NT2/D1 (cell line): Measurements from ENCODE around the gene GLS.
"Not testable (repeated sequence)": the region's sequence is repeated elsewhere in the genome, so short reads cannot be mapped to it uniquely, and the experiment has no call there.

Experiments used
- DNase-seq: peaks from one replicate; pipeline ENCODE4 v3.0.0-alpha.2; 2011; ENCODE audit warnings: low read depth, low spot score
- H3K27me3 ChIP-seq: 2 replicates; pipeline ENCODE4 v1.6.0; 2011; ENCODE audit warnings: mild to moderate bottlenecking; ENCODE audit not compliant: insufficient read length, insufficient read depth
- H3K36me3 ChIP-seq: 2 replicates; pipeline ENCODE4 v1.6.1; 2011; ENCODE audit warnings: mild to moderate bottlenecking, low read length, mixed read lengths; ENCODE audit not compliant: insufficient read depth, insufficient read length
- H3K4me1 ChIP-seq: 2 replicates; pipeline ENCODE4 v1.5.1; 2011; ENCODE audit not compliant: insufficient read depth, insufficient read length
- H3K4me3 ChIP-seq: 2 replicates; pipeline ENCODE4 v1.5.1; 2011; ENCODE audit warnings: low read depth; ENCODE audit not compliant: insufficient read length
- H3K9ac ChIP-seq: 2 replicates; pipeline ENCODE4 v1.6.0; 2011; ENCODE audit warnings: low read depth; ENCODE audit not compliant: insufficient read length
- H3K9me3 ChIP-seq: 2 replicates; pipeline ENCODE4 v1.5.1; 2011; ENCODE audit warnings: mild to moderate bottlenecking, low read length; ENCODE audit not compliant: insufficient read depth
- SUZ12 ChIP-seq: IDR thresholded peaks from 2 replicates; pipeline ENCODE4 v1.6.1; 2011; ENCODE audit not compliant: insufficient read length, insufficient read depth; ENCODE audit errors: extremely low read depth
- YY1 ChIP-seq: IDR thresholded peaks from 2 replicates; pipeline ENCODE4 v1.6.1; 2011; ENCODE audit not compliant: insufficient read length, insufficient read depth
- ZNF274 ChIP-seq: IDR thresholded peaks from 2 replicates; pipeline ENCODE4 v1.6.1; 2011; ENCODE audit warnings: mild to moderate bottlenecking, low read depth, low read length

GLS gene

DNA sequence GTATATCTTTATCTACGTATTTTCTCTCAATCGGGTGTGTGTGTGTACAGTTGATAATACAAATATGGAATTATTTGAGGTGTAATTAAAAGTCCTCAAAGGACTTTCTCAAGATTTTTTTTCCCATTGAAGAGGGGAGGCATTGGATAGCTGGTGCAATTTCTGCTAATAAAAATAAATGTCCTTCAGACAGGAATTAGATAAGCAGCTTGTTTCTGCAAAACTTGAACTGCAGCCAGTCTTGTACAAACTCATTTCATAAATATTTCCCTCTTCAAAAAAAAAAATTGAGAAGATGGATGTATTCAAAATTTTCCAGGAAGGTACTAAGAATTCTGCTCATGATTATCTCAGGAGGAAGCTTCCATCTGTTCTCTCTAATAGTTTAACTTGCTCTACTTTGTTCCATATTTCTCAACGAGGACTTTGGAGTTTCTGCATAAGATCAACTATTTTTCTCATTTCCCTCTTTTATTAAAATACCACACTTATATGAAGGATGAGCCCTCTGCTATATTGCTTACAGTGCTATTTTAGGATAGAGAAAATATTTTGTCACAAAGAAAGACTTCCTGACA, 33.0 kb upstream of the GLS start:
- DNase-seq, result no peak
- Histone ChIP-seq H3K36me3 (no peaks in the 10 kb centered on the region), H3K9me3 (no peaks in the 10 kb centered on the region), H3K4me1 (no peaks in the 10 kb centered on the region), H3K27me3 (no peaks in the 10 kb centered on the region), H3K4me3 (no peak overlapping the region), H3K9ac (no peak overlapping the region)
- TF ChIP-seq YY1, result no peak
- TF ChIP-seq ZNF274, result no peak
- TF ChIP-seq SUZ12, result no peak

DNA sequence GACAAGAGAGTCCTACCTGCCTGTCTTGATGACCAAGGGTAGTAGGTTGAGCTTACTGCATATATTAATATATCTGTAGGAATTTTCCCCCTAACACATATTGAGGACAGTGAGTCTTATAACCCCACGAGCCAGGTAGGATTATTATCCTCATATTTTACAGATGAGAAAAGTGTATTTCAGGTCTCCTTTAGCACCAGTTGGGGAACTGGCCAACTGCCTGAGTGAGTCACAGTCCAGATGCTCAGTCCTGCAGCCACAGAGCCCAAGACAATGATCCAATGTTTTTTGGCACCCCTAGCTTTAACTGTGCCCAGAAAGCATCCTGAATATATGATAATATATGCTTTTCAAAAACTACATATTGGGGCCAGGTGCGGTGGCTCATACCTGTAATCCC, 30.8 kb upstream of the GLS start:
- Histone ChIP-seq H3K36me3 (no peaks in the 10 kb centered on the region), H3K4me3 (no peak overlapping the region), H3K9me3 (no peaks in the 10 kb centered on the region), H3K9ac (no peak overlapping the region), H3K27me3 (no peaks in the 10 kb centered on the region), H3K4me1 (no peaks in the 10 kb centered on the region)
- TF ChIP-seq SUZ12, result no peak
- no peak for TF ChIP-seq YY1
- no peak for TF ChIP-seq ZNF274
- DNase-seq, result no peak

DNA sequence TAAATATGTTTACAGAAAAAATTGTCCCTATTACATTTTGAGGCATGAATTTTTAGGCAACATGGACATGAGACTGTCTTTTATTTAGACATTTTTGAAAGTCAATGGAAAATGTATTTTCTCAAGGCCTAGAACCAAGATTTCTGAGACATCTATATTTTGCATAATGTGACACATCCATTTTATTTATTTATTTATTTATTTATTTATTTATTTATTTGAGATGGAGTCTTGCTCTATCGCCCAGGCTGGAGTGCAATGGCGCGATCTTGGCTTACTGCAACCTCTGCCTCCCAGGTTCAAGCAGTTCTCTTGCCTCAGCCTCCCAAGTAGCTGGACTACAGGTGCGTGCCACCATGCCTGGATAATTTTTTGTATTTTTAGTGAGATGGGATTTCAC, 27.6 kb upstream of the GLS start:
- DNase-seq, H3K36me3 ChIP-seq, H3K4me1 ChIP-seq, H3K9me3 ChIP-seq, H3K27me3 ChIP-seq, H3K4me3 ChIP-seq, H3K9ac ChIP-seq: not testable (repeated sequence)

DNA sequence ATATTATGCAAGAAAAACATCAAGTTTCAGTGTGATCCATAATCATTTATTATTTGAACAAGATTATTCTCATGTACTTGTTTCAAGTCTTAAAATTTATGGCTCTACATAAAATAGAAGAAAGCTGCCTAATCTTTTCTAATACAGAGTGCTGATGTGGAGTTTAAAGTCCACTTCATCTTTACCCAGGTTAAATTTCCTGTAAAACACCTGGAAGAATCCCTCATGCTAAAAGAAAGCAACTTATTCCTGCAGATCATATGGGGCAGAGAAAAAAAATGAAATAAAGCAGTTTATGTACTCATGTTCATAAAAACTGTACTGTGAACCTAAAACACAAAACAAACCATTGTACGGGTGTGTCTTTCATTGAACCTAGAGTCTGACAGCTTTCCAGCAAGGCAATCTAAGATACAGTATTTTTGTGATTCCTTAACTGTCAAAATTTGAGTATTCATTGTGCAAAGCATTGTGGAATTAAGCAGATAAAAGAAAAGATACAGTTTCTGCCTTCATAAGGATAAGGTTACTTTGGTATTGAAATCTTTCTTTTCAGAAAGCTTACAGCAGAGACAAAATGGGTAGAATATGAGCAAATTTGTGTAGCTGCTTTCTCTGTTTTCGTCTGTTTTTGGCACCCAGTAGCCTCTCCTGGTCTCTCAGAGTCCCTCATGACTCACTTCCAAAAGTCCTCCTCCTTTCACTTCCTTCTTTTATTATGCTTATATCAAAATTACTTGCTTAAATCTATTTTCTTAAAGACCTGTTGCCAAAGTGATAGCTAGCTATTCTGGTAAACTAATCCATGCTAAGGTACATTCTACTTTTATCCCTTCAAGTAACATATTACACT, 26.9 kb upstream of the GLS start:
- Histone ChIP-seq H3K4me3 (no peak overlapping the region), H3K9me3 (no peaks in the 10 kb centered on the region), H3K36me3 (no peaks in the 10 kb centered on the region), H3K27me3 (no peaks in the 10 kb centered on the region), H3K9ac (no peak overlapping the region), H3K4me1 (no peaks in the 10 kb centered on the region)
- TF ChIP-seq SUZ12, result no peak
- no peak for TF ChIP-seq ZNF274
- no peak for TF ChIP-seq YY1
- no peak for DNase-seq

DNA sequence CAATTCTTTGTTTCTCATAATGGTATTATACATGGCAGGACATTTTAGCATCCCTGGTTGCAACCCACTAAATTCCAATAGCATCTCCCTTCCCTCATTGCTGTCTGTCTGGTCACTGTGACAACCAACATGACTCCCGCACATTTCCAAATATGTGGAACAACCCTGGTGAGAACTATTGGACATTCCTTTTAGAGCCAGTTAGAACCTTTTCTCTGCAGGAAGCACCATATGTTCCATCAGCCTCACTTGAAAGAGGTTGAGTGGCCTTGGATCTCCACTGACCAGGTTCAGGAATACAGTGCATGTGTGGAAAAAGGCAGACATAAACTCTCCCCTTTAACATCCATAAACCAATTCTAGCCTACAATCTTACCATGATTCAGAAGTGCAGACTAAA, 25.9 kb upstream of the GLS start:
- no peak for DNase-seq
- H3K9ac ChIP-seq, result no peak overlapping the region
- no peaks in the 10 kb centered on the region for H3K27me3 ChIP-seq
- H3K36me3 ChIP-seq, result no peaks in the 10 kb centered on the region
- no peak overlapping the region for H3K4me3 ChIP-seq
- TF ChIP-seq ZNF274, result no peak
- no peak for TF ChIP-seq YY1
- TF ChIP-seq SUZ12, result no peak
- H3K9me3 ChIP-seq, result no peaks in the 10 kb centered on the region
- no peaks in the 10 kb centered on the region for H3K4me1 ChIP-seq

DNA sequence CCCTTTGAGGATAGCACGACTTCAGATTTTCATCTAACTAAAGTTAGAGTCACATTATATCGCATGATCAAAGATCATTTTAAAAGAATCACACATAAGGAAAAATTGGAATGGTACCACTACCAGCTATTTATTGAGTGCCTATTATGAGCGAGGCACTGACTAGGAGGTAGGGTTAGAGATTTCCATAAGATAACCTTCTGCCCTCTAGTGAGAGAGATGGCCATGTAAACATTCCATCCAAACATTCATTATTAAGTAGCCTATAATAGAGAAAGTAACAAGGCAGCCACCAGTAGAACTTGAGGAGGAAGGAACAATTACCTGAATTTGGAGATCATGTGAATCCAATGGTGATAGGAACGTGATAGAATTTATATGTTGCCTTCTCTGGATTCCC, 25.4 kb upstream of the GLS start:
- no peaks in the 10 kb centered on the region for H3K4me1 ChIP-seq
- TF ChIP-seq SUZ12 (no peak), YY1 (no peak), ZNF274 (no peak)
- DNase-seq, result no peak

DNA sequence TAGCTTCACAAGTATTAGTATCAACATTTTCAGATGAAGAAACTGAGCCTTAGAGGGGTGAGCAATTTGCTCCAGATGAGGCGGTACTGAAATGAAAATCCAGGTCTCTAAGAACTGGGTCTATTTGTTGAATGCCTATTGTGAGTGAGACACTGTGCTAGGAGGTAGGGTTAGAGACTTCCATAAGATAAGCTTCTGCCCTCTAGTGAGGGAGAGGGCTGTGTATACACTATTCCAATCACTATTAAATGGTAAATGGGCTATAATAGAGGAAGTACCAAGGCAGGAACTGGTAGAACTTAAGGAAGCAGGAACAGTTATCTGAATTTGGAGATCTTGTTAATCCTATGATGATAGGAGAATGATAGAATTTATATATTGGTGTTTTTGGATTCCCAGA, 23.6 kb upstream of the GLS start:
- no peak overlapping the region for H3K4me3 ChIP-seq
- TF ChIP-seq SUZ12, result no peak
- no peak for TF ChIP-seq YY1
- no peaks in the 10 kb centered on the region for H3K27me3 ChIP-seq
- H3K9ac ChIP-seq, result no peak overlapping the region
- H3K36me3 ChIP-seq, result no peaks in the 10 kb centered on the region
- DNase-seq, result no peak
- 0 out of 2 replicates have a peak, but pooled peaks cover under 1% of the 10 kb centered on the region for H3K9me3 ChIP-seq
- H3K4me1 ChIP-seq, result no peaks in the 10 kb centered on the region

More for the DNA sequence above, 25.4 kb upstream of the GLS start:
- Histone ChIP-seq H3K36me3 (no peaks in the 10 kb centered on the region), H3K4me3 (no peak overlapping the region), H3K27me3 (no peaks in the 10 kb centered on the region), H3K9ac (no peak overlapping the region), H3K9me3 (no peaks in the 10 kb centered on the region)
